Measurements from ENCODE around the gene SEMA5A.

Gene SEMA5A

GRCh38 chr5:9140202-9140601, 405.7 kb downstream of the SEMA5A start:
- Histone ChIP-seq H3K4me1 (ENCODE audit: control insufficient read depth, insufficient read depth, low read length) (no peaks in the 10 kb centered on the region), H3K4me3 (ENCODE audit: low read depth, low read length) (no peak overlapping the region)
- CTCF ChIA-PET, result no interaction called here

GRCh38 chr5:9139344-9139743, 406.5 kb downstream of the SEMA5A start:
- CTCF ChIA-PET, result no interaction called here
- TF ChIP-seq ZNF391 (tag by site-specific recombination; IDR thresholded peaks at IDR 0.05; ENCODE audit: borderline replicate concordance, low read depth) (no peak), ZNF416 (tag by site-specific recombination; IDR thresholded peaks at IDR 0.05) (no peak), ZNF792 (tag by site-specific recombination; IDR thresholded peaks at IDR 0.05) (no peak)
- H3K4me3 ChIP-seq (ENCODE audit: low read depth, low read length), result no peak overlapping the region

More at GRCh38 chr5:9140202-9140601, 405.7 kb downstream of the SEMA5A start:
- TF ChIP-seq KLF9 (tag by site-specific recombination; IDR thresholded peaks at IDR 0.05; ENCODE audit: low read depth) (no peak), KLF7 (tag by site-specific recombination; IDR thresholded peaks at IDR 0.05; ENCODE audit: borderline replicate concordance) (no peak), ZNF621 (tag by site-specific recombination; IDR thresholded peaks at IDR 0.05) (no peak), ZNF248 (tag by site-specific recombination; IDR thresholded peaks at IDR 0.05) (no peak), ZNF558 (tag by site-specific recombination; IDR thresholded peaks at IDR 0.05) (no peak), KLF1 (tag by site-specific recombination; IDR thresholded peaks at IDR 0.05) (no peak), ZNF26 (tag by site-specific recombination; IDR thresholded peaks at IDR 0.05) (no peak)
- POLR2A ChIA-PET, result no interaction called here
- Histone ChIP-seq H3K9me3 (ENCODE audit: control insufficient read depth, insufficient read depth, low read depth, low read length) (no peaks in the 10 kb centered on the region), H3K36me3 (ENCODE audit: control insufficient read depth in 2 of 2, insufficient read depth in 1 of 2, low read length in 2 of 2) (no peaks in the 10 kb centered on the region), H3K27ac (ENCODE audit: extremely low read depth, low read depth, low read length) (no peak overlapping the region)

GRCh38 chr5:9128136-9128535, 417.7 kb downstream of the SEMA5A start:
- H3K27ac ChIP-seq (ENCODE audit: extremely low read depth, low read depth, low read length), result no peak overlapping the region
- no peak overlapping the region for H3K4me3 ChIP-seq (ENCODE audit: low read depth, low read length)
- TF ChIP-seq ZNF169 (tag by site-specific recombination; IDR thresholded peaks at IDR 0.05), result no peak
- TF ChIP-seq SP2 (tag by site-specific recombination; IDR thresholded peaks at IDR 0.05), result no peak
- no peak for TF ChIP-seq ZNF10 (tag by site-specific recombination; IDR thresholded peaks at IDR 0.05)
- TF ChIP-seq TSHZ1 (tag by site-specific recombination; IDR thresholded peaks at IDR 0.05; ENCODE audit: borderline replicate concordance), result no peak
- TF ChIP-seq ZNF140 (tag by site-specific recombination; IDR thresholded peaks at IDR 0.05), result no peak
- no peaks in the 10 kb centered on the region for H3K36me3 ChIP-seq (ENCODE audit: control insufficient read depth in 2 of 2, insufficient read depth in 1 of 2, low read length in 2 of 2)
- no peaks in the 10 kb centered on the region for H3K4me1 ChIP-seq (ENCODE audit: control insufficient read depth, insufficient read depth, low read length)
- ChIA-PET CTCF (no interaction called here), POLR2A (no interaction called here)
- no peaks in the 10 kb centered on the region for H3K9me3 ChIP-seq (ENCODE audit: control insufficient read depth, insufficient read depth, low read depth, low read length)

More at GRCh38 chr5:9139344-9139743, 406.5 kb downstream of the SEMA5A start:
- H3K36me3 ChIP-seq (ENCODE audit: control insufficient read depth in 2 of 2, insufficient read depth in 1 of 2, low read length in 2 of 2), result no peaks in the 10 kb centered on the region
- H3K9me3 ChIP-seq (ENCODE audit: control insufficient read depth, insufficient read depth, low read depth, low read length), result no peaks in the 10 kb centered on the region
- H3K27ac ChIP-seq (ENCODE audit: extremely low read depth, low read depth, low read length), result no peak overlapping the region
- POLR2A ChIA-PET, result no interaction called here
- H3K4me1 ChIP-seq (ENCODE audit: control insufficient read depth, insufficient read depth, low read length), result no peaks in the 10 kb centered on the region

GRCh38 chr5:9126490-9126889, 419.4 kb downstream of the SEMA5A start:
- Histone ChIP-seq H3K27ac (ENCODE audit: extremely low read depth, low read depth, low read length) (no peak overlapping the region), H3K9me3 (ENCODE audit: control insufficient read depth, insufficient read depth, low read depth, low read length) (no peaks in the 10 kb centered on the region), H3K36me3 (ENCODE audit: control insufficient read depth in 2 of 2, insufficient read depth in 1 of 2, low read length in 2 of 2) (no peaks in the 10 kb centered on the region), H3K4me1 (ENCODE audit: control insufficient read depth, insufficient read depth, low read length) (no peaks in the 10 kb centered on the region), H3K4me3 (ENCODE audit: low read depth, low read length) (no peak overlapping the region)
- ChIA-PET POLR2A (no interaction called here), CTCF (no interaction called here)
- TF ChIP-seq REST (tag by site-specific recombination; IDR thresholded peaks at IDR 0.05) (no peak), ZNF600 (tag by site-specific recombination; IDR thresholded peaks at IDR 0.05) (no peak), ELK4 (IDR thresholded peaks at IDR 0.05; ENCODE audit: borderline replicate concordance, low read depth, low read length) (no peak), ZNF354C (tag by site-specific recombination; IDR thresholded peaks at IDR 0.05; ENCODE audit: borderline replicate concordance, low read depth) (no peak), ZNF335 (tag by site-specific recombination; conservative IDR thresholded peaks at IDR 0.05) (no peak)
